HG03565 (cell line): Measurements from ENCODE around the gene IQGAP1.

Experiments
- ATAC-seq: cut with Tn5 transposase; IDR thresholded peaks from one replicate; pipeline ENCODE4 v1.9.1; 2021; ENCODE audit warnings: mild to moderate bottlenecking, moderate library complexity; ENCODE audit not compliant: unreplicated experiment

IQGAP1 gene

GRCh38 chr15:90375071-90375470, 13.0 kb upstream of the IQGAP1 start:
- ATAC-seq: no peak

GRCh38 chr15:90376789-90377188, 11.3 kb upstream of the IQGAP1 start:
- ATAC-seq: no peak

GRCh38 chr15:90379263-90379662, 8.8 kb upstream of the IQGAP1 start:
- ATAC-seq: no peak

- ATAC-seq: no peak
Observed at GRCh38 chr15:90381515-90381914, 6.5 kb upstream of the IQGAP1 start.

GRCh38 chr15:90382320-90382719, 5.7 kb upstream of the IQGAP1 start:
- ATAC-seq: no peak

GRCh38 chr15:90386221-90386620, 1.8 kb upstream of the IQGAP1 start:
- no peak for ATAC-seq

GRCh38 chr15:90388462-90389380, 679 bp downstream of the IQGAP1 start:
- ATAC-seq: peak; percentile 28

- no peak for ATAC-seq
Observed at GRCh38 chr15:90389513-90389912, 1.5 kb downstream of the IQGAP1 start.

GRCh38 chr15:90393040-90393439, 5.0 kb downstream of the IQGAP1 start:
- ATAC-seq: no peak

GRCh38 chr15:90394074-90394473, 6.0 kb downstream of the IQGAP1 start:
- no peak for ATAC-seq

GRCh38 chr15:90394748-90395442, 6.9 kb downstream of the IQGAP1 start:
- no peak for ATAC-seq

- no peak for ATAC-seq
Observed at GRCh38 chr15:90396321-90396720, 8.3 kb downstream of the IQGAP1 start.

GRCh38 chr15:90400005-90400758, 12.1 kb downstream of the IQGAP1 start:
- ATAC-seq: no peak

- ATAC-seq: peak; percentile 95
Observed at GRCh38 chr15:90400759-90401314, 12.8 kb downstream of the IQGAP1 start.

GRCh38 chr15:90401495-90401894, 13.5 kb downstream of the IQGAP1 start:
- ATAC-seq: no peak

- ATAC-seq: no peak
Observed at GRCh38 chr15:90402223-90402622, 14.2 kb downstream of the IQGAP1 start.

GRCh38 chr15:90402767-90403166, 14.7 kb downstream of the IQGAP1 start:
- ATAC-seq: no peak

- no peak for ATAC-seq
Observed at GRCh38 chr15:90405055-90405607, 17.1 kb downstream of the IQGAP1 start.

- ATAC-seq: no peak
Observed at GRCh38 chr15:90407336-90407735, 19.3 kb downstream of the IQGAP1 start.

- no peak for ATAC-seq
Observed at GRCh38 chr15:90407871-90408317, 19.9 kb downstream of the IQGAP1 start.

GRCh38 chr15:90408657-90409056, 20.6 kb downstream of the IQGAP1 start:
- ATAC-seq: no peak
